ENCODE data around the gene CLCN5. TPM values are rescaled to one million over a fixed set of nuclear protein-coding genes. Genes with fewer than 3 reads are reported as not detected.

Gene CLCN5
- polyA plus RNA-seq (2013, experiment 1 of 2; ENCODE audit: insufficient read length), result 3.9 TPM
- 3.1 TPM for polyA plus RNA-seq (2013, experiment 2 of 2; ENCODE audit: insufficient read length)

DNA sequence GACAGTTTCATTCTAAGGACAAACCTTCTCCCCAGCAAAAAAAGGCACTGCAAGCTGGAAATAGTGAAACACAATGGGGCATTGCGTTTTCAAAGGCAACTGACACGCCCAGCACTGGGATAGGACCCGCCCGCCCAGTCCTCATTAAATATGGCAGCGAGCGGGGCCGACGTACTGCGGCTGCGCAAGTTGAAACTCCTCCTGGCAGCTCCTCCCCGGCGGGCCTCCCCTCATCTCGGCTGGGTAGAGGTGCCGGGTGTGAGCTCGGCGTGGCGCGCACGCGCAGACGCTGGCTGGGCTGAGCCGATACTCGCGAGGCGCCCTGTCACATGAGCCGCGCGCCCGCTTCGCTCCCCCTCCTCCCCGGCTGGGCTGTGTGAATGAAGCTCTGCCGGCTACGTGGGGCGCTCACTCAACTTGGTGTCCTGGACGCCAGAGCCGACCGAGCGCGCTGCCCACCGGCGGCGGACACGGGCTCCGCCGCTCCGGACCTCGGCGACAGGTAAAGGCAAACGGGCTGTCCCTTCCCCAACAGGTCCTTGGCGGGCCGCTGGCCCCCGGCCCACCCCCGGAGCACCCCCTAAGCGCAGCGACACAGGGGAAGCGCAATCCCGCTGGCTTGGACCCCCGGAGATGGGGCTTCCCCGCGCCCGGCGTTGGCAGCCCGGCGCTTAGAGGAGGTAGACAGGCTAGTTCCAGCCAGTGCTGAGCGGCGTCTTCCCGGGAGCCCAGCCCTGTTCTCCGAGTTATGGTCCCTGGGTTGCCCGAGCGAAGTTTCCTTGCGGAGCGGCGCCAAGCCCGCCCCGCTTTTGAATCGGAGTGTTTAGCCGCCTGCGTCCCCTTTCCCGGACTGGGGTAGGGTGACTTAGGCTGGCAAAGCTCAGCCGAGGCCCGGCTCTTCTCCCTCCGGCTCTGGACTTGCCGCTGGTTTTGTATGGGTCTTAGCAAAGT, at the start of gene CLCN5:
Gene CLCN5 (plus strand): TSS at position 306 of the 951 bp plus-strand sequence. CDS start 2,703 bp downstream, outside the sequence.
- DNase-seq, result peak; percentile 95

DNA sequence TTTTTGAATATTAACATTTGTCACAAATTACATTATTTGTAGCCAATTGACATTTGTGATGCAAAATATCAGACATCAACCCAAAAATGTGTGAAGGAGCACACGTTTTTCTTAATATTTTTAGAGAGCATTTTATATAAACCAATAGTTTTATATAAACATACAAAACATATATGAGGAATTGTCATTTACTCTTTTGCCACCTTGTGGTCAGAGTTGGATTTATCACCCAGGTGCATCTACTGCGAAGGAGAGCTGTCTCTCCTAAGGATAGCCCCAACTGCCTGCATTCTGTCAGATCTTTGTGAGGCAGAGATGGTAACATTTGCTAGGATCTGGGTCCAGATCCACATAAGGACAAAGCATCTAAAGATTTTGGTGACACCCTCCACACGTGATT, 45.6 kb upstream of the CLCN5 start:
- DNase-seq, result peak; percentile 6

- DNase-seq, result no peak
Observed at GRCh38 chrX:49877397-49878101, 44.8 kb upstream of the CLCN5 start.

- DNase-seq, result no peak
Observed at GRCh38 chrX:49878128-49878833, 44.1 kb upstream of the CLCN5 start.

DNA sequence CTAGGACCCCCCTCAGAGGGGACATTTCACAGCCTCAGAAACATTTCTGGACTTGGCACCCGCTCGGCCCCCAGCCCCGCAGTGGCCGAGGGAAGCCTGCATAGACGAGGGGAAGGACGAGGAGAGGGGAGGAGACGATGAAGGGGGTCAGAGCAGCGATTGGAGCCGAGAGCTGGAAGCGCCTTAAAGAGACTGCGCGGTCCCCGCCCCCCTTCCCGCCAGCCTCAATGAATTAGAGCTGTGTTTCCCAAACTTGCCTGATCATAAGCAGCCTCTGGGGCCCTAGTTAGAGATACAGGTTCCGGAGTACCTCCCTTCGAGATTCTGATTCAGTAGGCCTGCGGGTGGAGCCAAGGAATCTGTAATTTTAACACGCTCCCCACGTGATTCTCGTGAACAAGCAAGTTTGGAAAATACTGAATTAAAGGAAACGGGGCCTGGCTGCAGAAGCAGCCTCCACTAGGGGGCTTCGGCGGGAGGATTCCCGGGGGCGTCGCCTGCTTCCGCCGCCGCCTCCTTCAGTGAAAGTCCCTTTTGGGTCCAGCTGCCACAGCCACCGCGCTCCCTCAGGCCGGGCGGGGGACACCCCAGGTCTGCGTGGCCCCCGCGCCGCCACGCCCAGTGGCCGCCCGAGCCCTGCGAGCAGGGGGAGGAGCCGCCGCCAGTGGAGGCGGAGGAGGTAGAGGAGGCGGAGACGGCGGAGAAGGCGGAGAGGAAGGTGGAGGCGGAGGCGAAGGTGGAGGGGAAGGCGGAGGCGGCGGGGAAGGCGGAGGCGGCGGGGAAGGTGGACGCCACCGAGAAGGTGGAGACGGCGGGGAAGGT, 43.4 kb upstream of the CLCN5 start, which contains the start of gene USP27X:
Gene USP27X (plus strand): TSS at position 651 of the 822 bp plus-strand sequence. CDS start 824 bp downstream, outside the sequence.
- DNase-seq, result peak; percentile 86

GRCh38 chrX:49879656-49880277, 42.6 kb upstream of the CLCN5 start:
- DNase-seq, result peak; percentile 6

DNA sequence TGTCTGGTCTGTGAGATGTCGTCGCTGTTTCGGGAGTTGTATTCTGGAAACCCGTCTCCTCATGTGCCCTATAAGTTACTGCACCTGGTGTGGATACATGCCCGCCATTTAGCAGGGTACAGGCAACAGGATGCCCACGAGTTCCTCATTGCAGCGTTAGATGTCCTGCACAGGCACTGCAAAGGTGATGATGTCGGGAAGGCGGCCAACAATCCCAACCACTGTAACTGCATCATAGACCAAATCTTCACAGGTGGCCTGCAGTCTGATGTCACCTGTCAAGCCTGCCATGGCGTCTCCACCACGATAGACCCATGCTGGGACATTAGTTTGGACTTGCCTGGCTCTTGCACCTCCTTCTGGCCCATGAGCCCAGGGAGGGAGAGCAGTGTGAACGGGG, 41.7 kb upstream of the CLCN5 start:
- no peak for DNase-seq

GRCh38 chrX:49884290-49884862, 38.0 kb upstream of the CLCN5 start:
- peak; percentile 47 for DNase-seq

DNA sequence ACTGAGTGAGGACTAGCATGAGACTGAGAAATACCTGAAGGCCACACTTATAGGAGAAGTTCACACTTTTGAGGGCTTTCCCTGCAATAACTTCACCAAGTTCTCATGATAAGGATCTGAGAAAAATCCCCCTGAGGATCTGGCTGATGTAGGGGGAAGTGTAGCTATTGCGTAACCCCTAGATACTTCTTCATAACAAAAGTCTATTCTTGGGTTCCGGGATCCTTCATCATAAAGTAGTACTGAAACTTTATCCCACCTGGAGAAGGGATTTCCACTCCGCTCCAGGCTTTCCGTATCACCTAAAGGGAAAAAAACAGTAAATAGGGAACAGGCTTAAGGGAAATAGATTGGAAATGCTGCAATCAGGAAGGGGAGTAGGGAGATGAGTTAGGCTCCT, 29.9 kb upstream of the CLCN5 start:
- DNase-seq, result no peak

DNA sequence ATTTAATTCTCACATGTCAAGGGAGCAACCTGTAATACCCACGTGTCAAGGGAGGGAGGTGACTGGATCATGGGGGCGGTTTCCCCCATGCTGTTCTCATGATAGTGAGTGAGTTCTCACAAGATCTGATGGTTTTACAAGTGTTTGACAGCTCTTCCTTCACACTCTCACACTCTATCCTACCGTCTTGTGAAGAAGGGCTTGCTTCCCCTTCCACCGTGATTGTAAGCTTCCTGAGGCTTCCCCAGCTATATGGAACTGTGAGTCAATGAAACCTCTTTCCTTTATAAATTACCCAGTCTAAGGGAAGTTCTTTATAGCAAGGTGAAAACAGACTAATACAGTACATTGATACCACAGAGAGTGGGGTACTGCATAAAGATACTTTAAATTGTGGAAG, 25.4 kb upstream of the CLCN5 start:
- no peak for DNase-seq

DNA sequence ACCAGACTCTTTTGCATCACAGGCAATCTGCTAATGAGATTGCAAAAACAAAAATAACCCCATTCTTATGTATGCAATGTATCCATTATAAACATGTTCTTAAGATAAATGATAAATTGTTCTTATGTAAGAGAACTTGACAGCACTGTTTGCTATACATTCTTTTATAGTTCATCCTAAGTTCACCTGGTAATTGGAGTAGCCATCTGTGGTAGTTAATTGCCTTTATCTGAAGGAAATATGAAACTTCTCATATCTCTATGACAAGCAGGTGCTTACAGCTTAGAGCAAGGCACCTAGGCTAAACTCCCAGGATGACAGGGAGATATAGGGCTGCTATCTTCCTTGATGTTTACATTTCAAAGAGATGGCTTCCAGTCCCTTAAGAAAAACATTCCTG, 21.3 kb upstream of the CLCN5 start:
- DNase-seq, result no peak

GRCh38 chrX:49910344-49910743, 12.1 kb upstream of the CLCN5 start:
- DNase-seq, result no peak

- DNase-seq, result no peak
Observed at GRCh38 chrX:49912086-49912485, 10.3 kb upstream of the CLCN5 start.

- no peak for DNase-seq
Observed at GRCh38 chrX:49912861-49913260, 9.5 kb upstream of the CLCN5 start.

DNA sequence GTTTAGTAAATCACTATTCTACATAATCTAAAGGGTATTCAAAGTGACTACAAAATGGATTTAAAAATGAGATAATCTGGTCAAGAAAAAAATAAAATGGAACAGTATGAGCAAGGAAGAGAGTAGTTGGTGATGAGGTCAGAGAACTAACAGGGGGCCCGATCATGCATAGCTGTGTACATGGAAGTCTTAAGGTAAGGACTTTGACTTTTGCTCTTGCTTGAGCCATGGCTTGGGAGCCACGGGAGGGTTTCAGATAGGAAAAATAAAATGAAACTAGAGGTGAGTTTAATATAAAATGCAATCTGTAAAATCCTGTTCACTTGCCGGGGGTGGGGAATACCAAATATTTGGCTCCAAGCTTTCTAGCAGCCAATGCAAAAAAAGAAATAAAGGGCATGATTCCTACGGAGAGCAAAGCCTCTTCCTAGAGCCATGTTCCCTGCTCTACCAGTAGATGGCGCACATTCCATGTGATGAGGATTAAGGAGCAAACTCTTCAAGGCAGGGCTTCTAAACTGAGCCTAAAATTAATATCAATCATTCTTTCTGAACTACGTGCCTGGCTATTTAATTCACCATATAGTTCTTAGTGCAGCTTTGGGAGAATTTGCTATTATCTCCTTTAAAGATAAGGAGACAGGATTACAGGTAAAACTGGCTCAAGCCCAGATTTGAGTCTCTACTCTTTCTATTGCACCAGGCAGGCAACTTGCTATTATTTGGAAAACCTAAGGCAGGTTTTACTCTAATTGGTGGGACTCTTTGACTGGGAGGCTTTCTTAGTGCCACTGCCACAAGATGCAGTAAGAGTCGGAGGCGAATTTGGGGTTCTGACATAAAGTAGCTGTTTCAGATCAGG, 6.8 kb upstream of the CLCN5 start:
- DNase-seq, result peak; percentile 46

GRCh38 chrX:49919617-49920016, 2.8 kb upstream of the CLCN5 start:
- DNase-seq, result peak; percentile 49

- no peak for DNase-seq
Observed at GRCh38 chrX:49921109-49921508, 1.3 kb upstream of the CLCN5 start.

- no peak for DNase-seq
Observed at GRCh38 chrX:49925176-49925575, 2.8 kb downstream of the CLCN5 start.

DNA sequence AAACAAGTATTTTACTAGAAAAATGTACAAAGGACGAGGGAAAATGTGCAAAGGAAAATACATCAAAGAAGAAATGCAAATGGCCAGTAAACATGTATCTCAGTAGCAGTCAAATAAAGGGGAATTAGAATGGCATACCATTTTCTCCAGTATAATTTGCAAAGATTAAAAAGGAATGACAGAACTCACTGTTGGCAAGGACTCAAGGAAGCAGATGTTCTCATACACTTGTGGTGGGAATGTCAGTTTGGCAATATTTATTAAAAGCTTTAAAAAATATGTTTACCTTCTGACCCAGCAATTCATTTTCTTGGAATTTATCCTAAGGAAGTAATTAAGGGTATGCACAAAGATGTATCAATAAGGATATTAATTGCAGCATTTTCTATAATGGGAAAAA, 7.6 kb downstream of the CLCN5 start:
- DNase-seq, result peak; percentile 51

DNA sequence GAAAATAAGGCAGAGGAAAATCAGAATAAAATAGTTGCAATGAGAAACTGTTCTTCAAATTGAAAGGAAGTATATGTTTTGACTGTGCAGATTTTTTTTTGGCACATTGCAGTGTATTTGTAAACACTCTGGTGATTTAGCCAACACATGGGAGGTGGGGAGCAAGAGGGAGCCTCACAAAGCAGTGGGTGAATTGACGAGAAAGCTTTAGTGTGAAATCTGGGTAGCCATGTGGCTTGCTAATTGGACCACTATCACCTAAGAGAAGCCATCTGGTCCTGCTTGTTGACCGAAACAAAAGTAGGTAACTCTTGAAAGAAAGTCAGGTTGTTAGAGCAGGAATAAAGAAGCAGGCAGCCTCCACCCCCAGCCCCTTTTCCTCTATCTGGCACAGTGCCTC, 10.4 kb downstream of the CLCN5 start:
- no peak for DNase-seq
